Cardiac muscle cell (in vitro differentiated cells and primary cell): ENCODE results near the gene PTPA. TPM values are rescaled to one million over a fixed set of nuclear protein-coding genes. Genes with fewer than 3 reads are reported as not detected.
A peak's percentile ranks its signal among the peaks of the same experiment; 100 is the strongest.
"Not testable (repeated sequence)": the region's sequence is repeated elsewhere in the genome, so short reads cannot be mapped to it uniquely, and the experiment has no call there.

Source experiments
- DNase-seq, 2 donors: peaks; one replicate each; pipeline versions ENCODE4 v3.0.0 to v3.0.0-alpha.2; 2010 to 2017; ENCODE audit warnings: low read depth in 1 of 2, low spot score in 1 of 2
- H3K27ac ChIP-seq: fragments of 200-600 bp; sonication (generic); 2 replicates; pipeline ENCODE4 v1.5.1; 2016
- H3K27me3 ChIP-seq: fragments of 200-600 bp; sonication (generic); 2 replicates; pipeline ENCODE4 v1.6.0; 2016; ENCODE audit warnings: control low read depth
- H3K36me3 ChIP-seq: fragments of 200-600 bp; sonication (generic); 2 replicates; pipeline ENCODE4 v1.5.1; 2016; ENCODE audit warnings: control low read depth
- H3K4me1 ChIP-seq: fragments of 200-600 bp; sonication (generic); 2 replicates; pipeline ENCODE4 v1.8.1; 2017; ENCODE audit warnings: low read depth, mild to moderate bottlenecking, mixed run types
- H3K4me3 ChIP-seq: fragments of 200-600 bp; sonication (generic); 2 replicates; pipeline ENCODE4 v1.5.1; 2016; ENCODE audit warnings: mild to moderate bottlenecking
- H3K9me3 ChIP-seq: fragments of 200-600 bp; sonication (generic); 2 replicates; pipeline ENCODE4 v1.5.1; 2017; ENCODE audit warnings: low read depth, mild to moderate bottlenecking, control low read depth
- CTCF ChIP-seq: IDR thresholded peaks from 2 replicates; pipeline ENCODE4 v1.5.1; 2012; ENCODE audit warnings: low read depth, mild to moderate bottlenecking, low read length
- polyA plus RNA-seq: library from polyadenylated mRNA; unstranded; fragments of >200 nt; fragmentation: Nextera tagmentation; extraction: Ambion mirVana; gene quantifications from 2 replicates; pipeline ENCODE4 v1.2.1, GENCODE V29; 2016
- total RNA-seq: library from RNA; depleted of rRNA; stranded (reverse); fragments of >200 nt; gene quantifications from 2 replicates; pipeline ENCODE4 v1.2.3, GENCODE V29; 2016

The PTPA gene
- total and polyA plus RNA-seq, 2 experiments from 2014 or later: 144 to 197 TPM

GRCh38 chr9:129162497-129163197 is 51.4 kb downstream of the PTPA start:
- no peaks in the 10 kb centered on the region for H3K4me1 ChIP-seq
- H3K27me3 ChIP-seq: no peaks in the 10 kb centered on the region
- H3K27ac ChIP-seq: no peak overlapping the region
- H3K36me3 ChIP-seq: no peaks in the 10 kb centered on the region
- no peaks in the 10 kb centered on the region for H3K9me3 ChIP-seq
- TF ChIP-seq CTCF: no peak
- DNase-seq: no peak
- H3K4me3 ChIP-seq: no peak overlapping the region

GRCh38 chr9:129163198-129163670 is 52.0 kb downstream of the PTPA start:
- not testable (repeated sequence) for H3K9me3 ChIP-seq, H3K27me3 ChIP-seq, H3K4me3 ChIP-seq, H3K36me3 ChIP-seq, H3K4me1 ChIP-seq
- DNase-seq: peak in 1 of 2 donors; percentile 46
- H3K27ac ChIP-seq: peak overlapping the region; percentile 76

GRCh38 chr9:129163753-129164152 is 52.5 kb downstream of the PTPA start:
- H3K27ac ChIP-seq: peak overlapping the region; percentile 76
- no peak for DNase-seq
- no peaks in the 10 kb centered on the region for H3K36me3 ChIP-seq

GRCh38 chr9:129164246-129164930 is 53.2 kb downstream of the PTPA start:
- Histone ChIP-seq H3K27ac (peak overlapping the region; percentile 76), H3K4me1 (peaks cover 5% of the 10 kb centered on the region)
- TF ChIP-seq CTCF: no peak

More at GRCh38 chr9:129163753-129164152, 52.5 kb downstream of the PTPA start:
- H3K4me3 ChIP-seq: no peak overlapping the region
- TF ChIP-seq CTCF: no peak
- H3K9me3 ChIP-seq: no peaks in the 10 kb centered on the region
- peaks cover 5% of the 10 kb centered on the region for H3K4me1 ChIP-seq
- H3K27me3 ChIP-seq: no peaks in the 10 kb centered on the region

GRCh38 chr9:129165198-129165597 is 54.0 kb downstream of the PTPA start:
- H3K9me3 ChIP-seq: no peaks in the 10 kb centered on the region
- H3K4me1 ChIP-seq: peaks cover 5% of the 10 kb centered on the region
- no peak for TF ChIP-seq CTCF
- no peak overlapping the region for H3K4me3 ChIP-seq
- no peak for DNase-seq
- H3K27me3 ChIP-seq: no peaks in the 10 kb centered on the region
- H3K27ac ChIP-seq: no peak overlapping the region
- no peaks in the 10 kb centered on the region for H3K36me3 ChIP-seq

More at GRCh38 chr9:129164246-129164930, 53.2 kb downstream of the PTPA start:
- peak in 1 of 2 donors; percentile 90 for DNase-seq
- Histone ChIP-seq H3K36me3 (no peaks in the 10 kb centered on the region), H3K4me3 (no peak overlapping the region), H3K9me3 (no peaks in the 10 kb centered on the region), H3K27me3 (no peaks in the 10 kb centered on the region)
